HepG2 (cell line): ENCODE data around the gene MSMB. TPM values are rescaled to one million over a fixed set of nuclear protein-coding genes. Genes with fewer than 3 reads are reported as not detected.

Experiments
- AHDC1 ChIP-seq: sonication (generic); formaldehyde crosslinking; IDR thresholded peaks from 2 replicates; pipeline ENCODE4 v1.5.1; 2020; ENCODE audit warnings: mild to moderate bottlenecking, missing genetic modification reagents, borderline replicate concordance
- ELF4 ChIP-seq: sonication (generic); formaldehyde crosslinking; IDR thresholded peaks from 2 replicates; pipeline ENCODE4 v1.5.0; 2020; ENCODE audit warnings: missing genetic modification reagents, mild to moderate bottlenecking, moderate library complexity, borderline replicate concordance
- GMEB2 ChIP-seq: IDR thresholded peaks from 2 replicates; pipeline ENCODE4 v1.6.1; 2016; ENCODE audit warnings: missing biosample characterization, missing genetic modification reagents, low read depth
- HINFP ChIP-seq: sonication (generic); formaldehyde crosslinking; IDR thresholded peaks from 2 replicates; pipeline ENCODE4 v1.4.0; 2020; ENCODE audit warnings: low read depth, mild to moderate bottlenecking, missing genetic modification reagents
- MTF2 ChIP-seq: sonication (generic); formaldehyde crosslinking; IDR thresholded peaks from 2 replicates; pipeline ENCODE4 v1.5.0; 2020; ENCODE audit warnings: missing genetic modification reagents, borderline replicate concordance
- NR3C1 ChIP-seq: sonication (generic); formaldehyde crosslinking; IDR thresholded peaks from 2 replicates; pipeline ENCODE4 v1.4.0; 2020; ENCODE audit warnings: missing genetic modification reagents
- PAXIP1 ChIP-seq: sonication (generic); formaldehyde crosslinking; conservative IDR thresholded peaks from 2 replicates; pipeline ENCODE4 v1.4.0; 2020; ENCODE audit warnings: mild to moderate bottlenecking, missing genetic modification reagents, moderate library complexity
- SALL2 ChIP-seq: sonication (generic); formaldehyde crosslinking; IDR thresholded peaks from 2 replicates; pipeline ENCODE4 v1.8.1; 2023; ENCODE audit warnings: mild to moderate bottlenecking, missing genetic modification reagents, inconsistent platforms
- SNRNP70 ChIP-seq: fragments of 200-400 bp; formaldehyde crosslinking; IDR thresholded peaks from 2 replicates; pipeline ENCODE4 v1.6.1; 2017; ENCODE audit warnings: mild to moderate bottlenecking, low read depth, low read length, moderate library complexity
- TP53 ChIP-seq: sonication (generic); formaldehyde crosslinking; conservative IDR thresholded peaks from 2 replicates; pipeline ENCODE4 v1.4.0; 2020; ENCODE audit warnings: missing genetic modification reagents
- TSC22D2 ChIP-seq: sonication (generic); formaldehyde crosslinking; IDR thresholded peaks from 2 replicates; pipeline ENCODE4 v1.5.1; 2020; ENCODE audit warnings: missing genetic modification reagents, mild to moderate bottlenecking, borderline replicate concordance
- ZBTB21 ChIP-seq: sonication (generic); formaldehyde crosslinking; IDR thresholded peaks from 2 replicates; pipeline ENCODE4 v1.4.0; 2020; ENCODE audit warnings: missing genetic modification reagents
- polyA plus RNA-seq, 8 experiments: library from polyadenylated mRNA; depleted of rRNA in 3 of 8; stranded (reverse) in 7 of 8; unstranded in 1 of 8; fragments of >200 nt; fragmentation: Illumina TruSeq in 4 of 8; extraction: Trizol in 4 of 8; gene quantifications; 2 replicates each; pipeline versions ENCODE4 v1.2.1 to v1.2.3, GENCODE V29; 2011 to 2016; ENCODE audit warnings: low read depth in 4 of 8, missing spikeins in 1 of 8, mixed read lengths in 1 of 8; ENCODE audit not compliant: insufficient read depth in 1 of 8
- total RNA-seq, 5 experiments: library from RNA; depleted of rRNA; stranded (reverse); fragments of >200 nt; fragmentation: Illumina TruSeq; extraction: Trizol; gene quantifications; 2 replicates each; pipeline ENCODE4 v1.2.3, GENCODE V29; 2016; ENCODE audit warnings: low read depth in 1 of 5

Gene MSMB
- total and polyA plus RNA-seq, 2 of the 13 experiments (the other 11 are each of a cell fraction or from before 2014, with no cell fraction given): 0.84 TPM; not detected in 1

- TF ChIP-seq NR3C1 (no peak), SNRNP70 (no peak), ZBTB21 (CRISPR knock-in tag) (0 out of 2 replicates have a peak, but pooled peaks have one; percentile 29), ELF4 (no peak; the same call in 1 of the 2 replicates), HINFP (CRISPR knock-in tag) (peak; percentile 63; the same call in 1 of the 2 replicates), TSC22D2 (peak; percentile 63; the same call in 1 of the 2 replicates), GMEB2 (CRISPR knock-in tag) (no peak), PAXIP1 (peak; percentile 67), TP53 (CRISPR knock-in tag) (no peak), SALL2 (peak; percentile 61; the same call in 1 of the 2 replicates), AHDC1 (CRISPR knock-in tag) (peak; percentile 72; the same call in 1 of the 2 replicates), MTF2 (CRISPR knock-in tag) (no peak)
These were observed 22.9 kb downstream of the MSMB start (continued) for GRCh38 chr10:46022978-46023702.
